ENCODE results near the gene CHST15.

GRCh38 chr10:124008681-124009080 lies 84.7 kb downstream of the CHST15 start:
- TF ChIP-seq SP1 (IDR thresholded peaks at IDR 0.05; ENCODE audit: low read depth, low read length) (no peak), BRCA1 (IDR thresholded peaks at IDR 0.05; ENCODE audit: low read depth, low read length) (no peak), RAD21 (IDR thresholded peaks at IDR 0.05 in 1 of 2, conservative IDR thresholded peaks at IDR 0.05 in 1 of 2; ENCODE audit: low read depth in 2 of 2, low read length in 2 of 2) (no peak), RNF2 (IDR thresholded peaks at IDR 0.05; ENCODE audit: borderline replicate concordance, low read depth, low read length, missing control alignments, poor library complexity, severe bottlenecking) (no peak), CTCF (IDR thresholded peaks at IDR 0.05; ENCODE audit: control extremely low read depth in 1 of 3, insufficient read depth in 1 of 3, low read depth in 1 of 3, low read length in 3 of 3) (no peak), EP300 (IDR thresholded peaks at IDR 0.05; ENCODE audit: borderline replicate concordance in 1 of 2, low read depth in 2 of 2, low read length in 2 of 2) (no peak), GTF2F1 (IDR thresholded peaks at IDR 0.05; ENCODE audit: borderline replicate concordance, low read depth, low read length) (no peak), POLR2A (IDR thresholded peaks at IDR 0.05; ENCODE audit: control extremely low read depth in 1 of 2, low read depth in 2 of 2, low read length in 2 of 2) (no peak), JUND (IDR thresholded peaks at IDR 0.05; ENCODE audit: low read length) (no peak), SIX5 (IDR thresholded peaks at IDR 0.05; ENCODE audit: low read depth, low read length) (no peak), EZH2 (IDR thresholded peaks at IDR 0.05; ENCODE audit: low read depth, low read length, severe bottlenecking) (no peak)
